ENCODE data around the gene PIP5KL1. TPM values are rescaled to one million over a fixed set of nuclear protein-coding genes. Genes with fewer than 3 reads are reported as not detected.

The PIP5KL1 gene
- total RNA-seq, 1 donor from 2014 or later, result 4.3 TPM

- no peak for DNase-seq (ENCODE audit: low spot score)
- TF ChIP-seq, protein P1, sequence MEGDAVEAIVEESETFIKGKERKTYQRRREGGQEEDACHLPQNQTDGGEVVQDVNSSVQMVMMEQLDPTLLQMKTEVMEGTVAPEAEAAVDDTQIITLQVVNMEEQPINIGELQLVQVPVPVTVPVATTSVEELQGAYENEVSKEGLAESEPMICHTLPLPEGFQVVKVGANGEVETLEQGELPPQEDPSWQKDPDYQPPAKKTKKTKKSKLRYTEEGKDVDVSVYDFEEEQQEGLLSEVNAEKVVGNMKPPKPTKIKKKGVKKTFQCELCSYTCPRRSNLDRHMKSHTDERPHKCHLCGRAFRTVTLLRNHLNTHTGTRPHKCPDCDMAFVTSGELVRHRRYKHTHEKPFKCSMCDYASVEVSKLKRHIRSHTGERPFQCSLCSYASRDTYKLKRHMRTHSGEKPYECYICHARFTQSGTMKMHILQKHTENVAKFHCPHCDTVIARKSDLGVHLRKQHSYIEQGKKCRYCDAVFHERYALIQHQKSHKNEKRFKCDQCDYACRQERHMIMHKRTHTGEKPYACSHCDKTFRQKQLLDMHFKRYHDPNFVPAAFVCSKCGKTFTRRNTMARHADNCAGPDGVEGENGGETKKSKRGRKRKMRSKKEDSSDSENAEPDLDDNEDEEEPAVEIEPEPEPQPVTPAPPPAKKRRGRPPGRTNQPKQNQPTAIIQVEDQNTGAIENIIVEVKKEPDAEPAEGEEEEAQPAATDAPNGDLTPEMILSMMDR (IDR thresholded peaks at IDR 0.05), result no peak
- peaks cover 11% of the 10 kb centered on the region for H3K36me3 Mint-ChIP-seq (ENCODE audit: low read depth)
Measured at GRCh38 chr9:127937388-127938297, 7.1 kb upstream of the PIP5KL1 start, which contains the start of gene DPM2. Gene DPM2, minus strand, starts transcription at chr9:127937854. Its CDS starts 34 bp downstream, at chr9:127937820.

GRCh38 chr9:127937056-127937387 lies 6.4 kb upstream of the PIP5KL1 start:
- peaks cover 39% of the 10 kb centered on the region for H3K4me1 Mint-ChIP-seq (ENCODE audit: low read depth)
- H3K9me3 Mint-ChIP-seq (ENCODE audit: low read depth), result no peaks in the 10 kb centered on the region
- TF ChIP-seq, protein P1 (IDR thresholded peaks at IDR 0.05), result no peak
- H3K27me3 Mint-ChIP-seq (ENCODE audit: low read depth), result no peaks in the 10 kb centered on the region
- no peak for DNase-seq (ENCODE audit: low spot score)
- H3K4me3 Mint-ChIP-seq (ENCODE audit: unreplicated experiment), result peak overlapping the region; percentile 89
- peak overlapping the region; percentile 87 for H3K27ac Mint-ChIP-seq (ENCODE audit: unreplicated experiment)
- H3K36me3 Mint-ChIP-seq (ENCODE audit: low read depth), result peaks cover 7% of the 10 kb centered on the region

More at GRCh38 chr9:127937388-127938297, 7.1 kb upstream of the PIP5KL1 start, which contains the start of gene DPM2:
- Mint-ChIP-seq H3K4me3 (ENCODE audit: unreplicated experiment) (peak within 1 kb of the TSS; percentile 89), H3K27ac (ENCODE audit: unreplicated experiment) (peak within 1 kb of the TSS; percentile 87), H3K4me1 (ENCODE audit: low read depth) (peaks cover 44% of the 10 kb centered on the region), H3K9me3 (ENCODE audit: low read depth) (no peaks in the 10 kb centered on the region), H3K27me3 (ENCODE audit: low read depth) (no peaks in the 10 kb centered on the region)

GRCh38 chr9:127936347-127936852 lies 5.8 kb upstream of the PIP5KL1 start:
- H3K36me3 Mint-ChIP-seq (ENCODE audit: low read depth), result peaks cover 7% of the 10 kb centered on the region
- TF ChIP-seq, protein P1 (IDR thresholded peaks at IDR 0.05), result no peak
- peak overlapping the region; percentile 87 for H3K27ac Mint-ChIP-seq (ENCODE audit: unreplicated experiment)
- H3K4me1 Mint-ChIP-seq (ENCODE audit: low read depth), result peaks cover 43% of the 10 kb centered on the region
- H3K9me3 Mint-ChIP-seq (ENCODE audit: low read depth), result no peaks in the 10 kb centered on the region
- H3K4me3 Mint-ChIP-seq (ENCODE audit: unreplicated experiment), result peak overlapping the region; percentile 89
- no peaks in the 10 kb centered on the region for H3K27me3 Mint-ChIP-seq (ENCODE audit: low read depth)
- no peak for DNase-seq (ENCODE audit: low spot score)

- Mint-ChIP-seq H3K36me3 (ENCODE audit: low read depth) (peaks cover 7% of the 10 kb centered on the region), H3K4me1 (ENCODE audit: low read depth) (peaks cover 49% of the 10 kb centered on the region), H3K9me3 (ENCODE audit: low read depth) (no peaks in the 10 kb centered on the region), H3K27ac (ENCODE audit: unreplicated experiment) (peak overlapping the region; percentile 47), H3K27me3 (ENCODE audit: low read depth) (no peaks in the 10 kb centered on the region), H3K4me3 (ENCODE audit: unreplicated experiment) (peak overlapping the region; percentile 89)
- no peak for DNase-seq (ENCODE audit: low spot score)
- TF ChIP-seq, protein P1 (IDR thresholded peaks at IDR 0.05), result no peak
Measured at GRCh38 chr9:127935765-127936221, 5.2 kb upstream of the PIP5KL1 start.

DNA sequence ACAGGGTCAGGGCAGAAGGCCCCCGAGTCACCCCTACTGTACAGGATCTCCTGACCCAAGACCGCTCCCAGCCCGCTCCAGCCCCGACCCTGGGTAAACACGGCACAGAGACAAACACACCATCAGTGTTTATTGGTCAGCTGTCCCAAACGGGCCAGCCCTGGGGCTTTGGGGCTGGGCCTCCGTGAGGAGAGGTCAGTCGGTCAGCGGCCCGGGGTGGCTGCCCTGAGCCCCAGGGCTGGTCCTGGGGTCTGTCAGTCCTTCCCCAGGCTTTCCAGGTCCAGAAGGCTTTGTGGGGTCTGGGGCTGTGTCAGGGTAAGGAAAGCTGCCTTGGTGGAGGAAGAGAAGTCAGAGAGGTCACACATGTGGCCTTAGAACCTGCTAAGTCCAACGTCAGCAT lies 4.4 kb upstream of the PIP5KL1 start:
- Mint-ChIP-seq H3K27ac (ENCODE audit: unreplicated experiment) (no peak overlapping the region), H3K36me3 (ENCODE audit: low read depth) (peaks cover 2% of the 10 kb centered on the region), H3K4me3 (ENCODE audit: unreplicated experiment) (no peak overlapping the region), H3K27me3 (ENCODE audit: low read depth) (no peaks in the 10 kb centered on the region), H3K4me1 (ENCODE audit: low read depth) (peaks cover 52% of the 10 kb centered on the region), H3K9me3 (ENCODE audit: low read depth) (no peaks in the 10 kb centered on the region)
- no peak for DNase-seq (ENCODE audit: low spot score)
- TF ChIP-seq, protein P1 (IDR thresholded peaks at IDR 0.05), result no peak
